ENCODE results near the gene GREM2.

GRCh38 chr1:240579511-240579910 lies 32.4 kb downstream of the GREM2 start:
- TF ChIP-seq CTCF (IDR thresholded peaks at IDR 0.05) = no peak
- TF ChIP-seq POLR2A (IDR thresholded peaks at IDR 0.05) = no peak
